HG02870 (cell line): ENCODE data around the gene PELI2.

ENCODE experiments used
- ATAC-seq: cut with Tn5 transposase; IDR thresholded peaks from one replicate; pipeline ENCODE4 v1.9.1; 2021; ENCODE audit warnings: mild to moderate bottlenecking, moderate library complexity; ENCODE audit not compliant: unreplicated experiment

PELI2 gene

DNA sequence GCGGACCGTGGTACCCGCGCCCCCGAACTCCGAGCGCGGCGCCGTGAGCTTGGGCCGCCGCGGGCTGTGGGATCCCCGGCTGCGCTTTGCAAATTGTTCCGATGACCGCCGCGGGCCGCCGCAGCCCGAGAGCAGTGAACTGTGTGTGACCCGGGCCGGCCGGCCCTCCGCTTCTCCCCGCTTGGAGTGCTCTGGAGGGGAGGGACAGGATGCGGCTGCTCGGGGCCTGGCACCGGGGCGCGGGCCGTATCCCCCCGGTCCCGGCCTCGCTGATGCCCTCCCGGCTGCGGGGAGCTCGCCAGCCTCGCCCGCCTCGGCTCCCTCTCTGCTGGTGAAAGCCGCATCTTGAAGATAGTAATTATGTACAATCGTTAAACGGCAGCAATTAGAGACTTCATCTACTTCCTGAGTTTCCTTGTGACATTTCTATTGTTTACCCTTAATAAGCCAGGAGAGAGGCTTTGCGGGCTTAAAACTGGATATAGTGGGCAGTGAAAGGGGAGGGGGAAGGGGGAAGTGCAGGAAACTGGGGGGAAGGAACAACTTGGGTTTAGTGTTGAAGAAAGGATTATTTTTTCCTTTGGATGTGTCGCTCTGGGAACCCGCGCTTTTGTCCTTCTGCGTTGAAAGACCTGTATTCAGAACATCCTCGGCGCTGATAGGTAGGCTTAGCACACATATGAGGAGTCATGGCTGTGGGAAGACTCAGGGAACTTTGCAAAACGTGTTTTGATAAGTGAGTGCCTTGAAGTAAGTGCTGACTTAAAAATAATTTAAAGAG lies 1.2 kb downstream of the PELI2 start:
- ATAC-seq, result no peak

GRCh38 chr14:56120091-56120691 lies 2.0 kb downstream of the PELI2 start:
- no peak for ATAC-seq

- no peak for ATAC-seq
These were observed 3.6 kb downstream of the PELI2 start for GRCh38 chr14:56121816-56122215.

DNA sequence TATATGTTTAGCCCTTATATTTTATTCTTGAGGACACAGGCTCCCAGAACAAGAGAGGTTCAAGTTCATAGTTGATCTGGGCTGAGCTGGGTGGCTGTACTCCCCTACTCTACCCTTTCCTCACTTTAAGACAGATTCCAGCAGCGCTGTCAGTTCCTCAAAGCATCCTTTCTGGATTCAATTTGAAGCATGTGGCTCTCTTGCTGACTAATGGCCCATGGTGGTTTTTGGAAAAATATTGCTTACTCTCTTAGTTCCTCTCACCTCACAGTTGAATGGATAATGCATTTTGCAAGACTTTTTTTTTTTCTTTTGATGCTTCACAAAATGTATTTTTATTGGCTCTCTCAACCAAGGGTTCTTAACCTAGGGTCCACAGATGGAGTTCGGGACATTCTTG lies 4.1 kb downstream of the PELI2 start:
- ATAC-seq, result no peak

- ATAC-seq, result no peak
These were observed 6.1 kb downstream of the PELI2 start for GRCh38 chr14:56124327-56124726.

GRCh38 chr14:56125772-56126636 lies 7.8 kb downstream of the PELI2 start:
- no peak for ATAC-seq

- no peak for ATAC-seq
These were observed 8.4 kb downstream of the PELI2 start for GRCh38 chr14:56126637-56126913.

DNA sequence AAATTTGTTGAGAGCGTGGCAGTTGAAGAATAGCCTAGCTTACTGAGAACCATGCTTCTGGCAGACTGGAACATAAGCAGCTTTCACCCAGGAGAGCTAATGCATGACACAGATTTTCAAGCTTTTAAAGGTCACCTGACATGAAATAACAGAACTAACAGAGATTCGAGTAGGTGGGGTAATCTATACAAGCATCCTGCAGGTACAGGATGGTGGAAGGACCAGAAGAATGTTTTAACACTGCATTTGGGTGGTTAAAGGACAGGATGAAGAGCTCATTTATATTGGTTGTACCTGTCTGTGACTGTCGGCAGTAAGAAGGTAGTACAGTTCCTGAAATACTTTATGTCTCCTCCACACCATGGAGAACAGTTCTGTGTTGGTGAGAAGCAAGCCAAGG lies 8.9 kb downstream of the PELI2 start:
- no peak for ATAC-seq

GRCh38 chr14:56129092-56129491 lies 10.9 kb downstream of the PELI2 start:
- ATAC-seq, result no peak

- no peak for ATAC-seq
These were observed 11.7 kb downstream of the PELI2 start for GRCh38 chr14:56129933-56130332.

- ATAC-seq, result no peak
These were observed 13.0 kb downstream of the PELI2 start for GRCh38 chr14:56131004-56131864.

- ATAC-seq, result no peak
These were observed 13.9 kb downstream of the PELI2 start for GRCh38 chr14:56131865-56132833.

GRCh38 chr14:56133547-56133946 lies 15.3 kb downstream of the PELI2 start:
- no peak for ATAC-seq

- ATAC-seq, result no peak
These were observed 16.8 kb downstream of the PELI2 start for GRCh38 chr14:56135001-56135400.

DNA sequence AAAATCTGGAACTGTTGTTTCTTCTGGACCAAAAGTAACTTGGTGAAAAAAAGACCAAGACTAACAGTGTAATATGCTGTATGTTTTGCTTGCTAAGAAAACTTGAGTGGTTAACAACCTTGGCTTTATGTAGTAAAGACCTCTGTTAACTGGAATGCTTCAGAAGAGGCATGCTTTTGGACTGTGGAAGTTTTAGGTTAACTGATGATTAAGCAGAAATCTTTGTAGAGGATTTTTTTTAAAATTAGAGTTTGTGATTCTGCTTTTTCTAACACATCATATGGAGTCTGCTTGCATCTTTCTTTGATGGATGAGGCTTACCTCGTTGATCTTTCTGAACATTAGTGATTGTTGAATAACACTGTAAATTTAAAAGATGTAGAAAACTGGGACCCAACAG lies 17.5 kb downstream of the PELI2 start:
- no peak for ATAC-seq

DNA sequence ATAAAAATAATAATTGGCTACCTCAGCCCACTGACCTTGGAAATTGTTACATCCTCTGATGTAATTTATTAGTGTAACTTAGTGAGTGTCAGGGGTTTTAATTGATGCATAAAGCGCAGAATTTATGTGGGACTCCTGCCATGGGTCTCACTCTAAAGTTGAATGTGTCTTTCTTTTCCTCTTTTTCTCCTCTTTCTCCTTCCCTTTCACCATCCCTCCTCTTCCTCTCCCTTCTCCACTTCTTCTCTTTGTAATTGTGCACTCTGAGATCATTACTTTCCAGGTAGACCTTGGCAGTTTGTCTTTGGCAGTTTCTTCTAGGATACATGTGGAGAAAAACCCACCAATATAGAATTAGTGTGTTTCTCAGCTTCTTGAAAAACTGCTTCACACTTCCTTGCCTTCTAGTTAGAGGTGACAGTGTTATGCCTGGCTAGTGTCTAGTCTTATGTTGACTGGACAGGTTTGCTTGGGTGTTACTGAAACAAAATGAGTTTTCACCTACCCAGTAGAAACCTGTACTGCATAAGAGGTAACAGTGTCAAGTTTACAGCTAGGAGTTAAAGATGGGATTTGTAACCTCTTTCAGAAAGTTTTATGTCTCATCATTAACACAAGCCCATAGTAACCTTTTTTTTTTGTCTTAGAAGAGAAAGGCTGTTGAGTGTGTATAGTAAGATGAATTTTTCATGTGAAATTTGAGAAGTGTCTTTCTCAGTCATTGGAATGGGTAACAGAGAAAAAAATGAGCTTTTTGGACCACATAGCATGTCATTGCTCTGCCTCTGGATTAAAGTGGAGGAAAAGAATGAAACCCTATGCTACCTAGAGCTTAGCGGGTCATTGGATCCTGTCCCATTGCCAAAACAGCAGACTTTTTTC lies 18.6 kb downstream of the PELI2 start:
- no peak for ATAC-seq

DNA sequence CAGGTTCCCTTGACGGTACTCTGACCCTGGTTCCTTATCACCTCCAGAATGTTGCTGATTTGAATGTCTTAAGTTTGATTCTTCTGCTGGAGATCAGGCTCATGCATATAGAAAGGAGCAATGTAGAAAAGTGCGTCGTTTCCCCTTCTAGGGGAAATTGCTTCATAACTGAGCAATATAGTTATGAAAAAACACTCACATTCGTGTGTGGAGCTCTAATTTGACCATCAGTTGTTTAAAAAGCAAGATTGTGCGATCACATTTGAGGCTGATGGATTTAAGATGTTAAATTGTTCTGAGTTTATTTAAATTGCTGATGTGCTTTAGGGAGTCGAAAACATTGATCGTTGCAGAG lies 19.2 kb downstream of the PELI2 start:
- ATAC-seq, result no peak

GRCh38 chr14:56137849-56138248 lies 19.6 kb downstream of the PELI2 start:
- no peak for ATAC-seq

GRCh38 chr14:56138928-56139327 lies 20.7 kb downstream of the PELI2 start:
- no peak for ATAC-seq
